ENCODE results near the gene OTUD5.

Gene OTUD5

DNA sequence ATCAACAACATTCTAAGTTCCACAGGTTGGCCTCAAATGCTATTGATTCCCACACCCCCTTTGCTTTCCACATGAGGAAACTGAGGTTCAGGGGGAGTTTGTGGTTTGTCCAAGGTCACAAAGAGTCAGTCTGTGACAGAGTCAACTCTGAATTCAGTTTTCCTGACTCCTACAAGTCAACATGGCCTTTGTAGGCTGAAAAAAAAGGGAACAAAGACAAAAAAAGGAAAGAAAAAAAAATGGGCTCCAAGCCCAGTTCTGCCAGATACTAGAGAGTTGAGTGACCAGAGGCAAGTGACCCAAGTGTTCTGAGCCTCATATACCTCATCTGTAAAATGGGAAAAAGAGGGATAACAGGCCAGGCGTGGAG lies 22.1 kb downstream of the OTUD5 start:
- Mint-ChIP-seq H3K36me3 (ENCODE audit: low read depth) (peaks cover 41% of the 10 kb centered on the region), H3K27me3 (ENCODE audit: low read depth) (no peaks in the 10 kb centered on the region), H3K4me1 (ENCODE audit: low read depth) (peaks cover 54% of the 10 kb centered on the region)

GRCh38 chrX:48934581-48935300 lies 22.7 kb downstream of the OTUD5 start:
- Mint-ChIP-seq H3K27me3 (ENCODE audit: low read depth) (no peaks in the 10 kb centered on the region), H3K36me3 (ENCODE audit: low read depth) (peaks cover 44% of the 10 kb centered on the region), H3K4me1 (ENCODE audit: low read depth) (peaks cover 52% of the 10 kb centered on the region), H3K9me3 (no peaks in the 10 kb centered on the region), H3K4me3 (peak overlapping the region; percentile 38), H3K27ac (peak overlapping the region; percentile 80)

More for the DNA sequence above, 22.1 kb downstream of the OTUD5 start:
- H3K9me3 Mint-ChIP-seq, result no peaks in the 10 kb centered on the region
- peak overlapping the region; percentile 80 for H3K27ac Mint-ChIP-seq
- peak overlapping the region; percentile 38 for H3K4me3 Mint-ChIP-seq

DNA sequence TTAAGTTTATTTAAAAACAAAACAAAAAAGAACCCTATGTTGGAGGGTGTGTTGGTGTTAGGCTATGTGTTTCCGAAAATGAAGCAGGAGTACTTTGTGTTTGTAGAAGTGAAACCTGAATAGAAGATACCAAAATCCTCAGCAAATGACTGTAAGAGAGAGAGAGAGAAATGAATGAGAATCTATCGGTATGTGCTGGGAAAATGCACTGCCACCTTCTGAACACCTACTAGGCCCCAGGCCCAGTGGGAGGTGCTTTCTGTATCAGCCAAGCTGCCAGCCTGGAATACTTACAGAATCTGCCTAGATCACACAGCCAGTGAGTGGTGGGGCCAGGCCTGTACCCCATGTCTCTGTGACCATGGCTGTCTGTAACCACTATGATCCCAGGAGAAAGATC lies 23.6 kb downstream of the OTUD5 start:
- Mint-ChIP-seq H3K4me1 (ENCODE audit: low read depth) (peaks cover 42% of the 10 kb centered on the region), H3K27ac (peak overlapping the region; percentile 80), H3K27me3 (ENCODE audit: low read depth) (no peaks in the 10 kb centered on the region), H3K36me3 (ENCODE audit: low read depth) (peaks cover 44% of the 10 kb centered on the region), H3K4me3 (peak overlapping the region; percentile 48), H3K9me3 (no peaks in the 10 kb centered on the region)

DNA sequence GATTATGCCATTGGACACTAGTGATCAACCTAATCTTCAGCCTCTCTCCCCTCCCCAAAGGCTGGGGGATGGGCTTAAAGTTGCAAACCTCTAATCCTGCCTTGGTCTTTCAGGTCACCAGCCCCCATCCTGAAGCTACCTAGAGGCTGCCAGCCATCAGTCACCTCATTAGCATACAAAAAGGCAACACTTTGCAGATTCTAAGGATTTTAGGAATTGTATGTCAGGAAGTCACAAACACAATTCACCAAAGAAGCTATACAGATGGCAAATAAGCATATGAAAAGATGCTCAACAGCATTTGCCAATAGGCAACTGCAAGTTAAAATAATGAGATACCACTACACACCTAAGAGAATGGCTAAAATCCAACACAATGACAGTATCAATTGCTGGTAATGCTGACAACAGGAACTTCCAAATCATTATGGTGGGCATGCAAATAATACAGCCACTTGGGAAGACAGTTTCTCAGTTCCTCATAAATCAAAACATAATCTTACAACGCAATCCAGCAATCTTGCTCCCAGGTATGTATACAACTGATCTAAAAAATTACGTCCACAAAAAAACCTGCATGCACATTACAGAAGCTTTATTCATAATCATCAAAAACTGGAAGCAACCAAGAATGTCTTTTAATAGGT lies 29.5 kb downstream of the OTUD5 start:
- H3K36me3 Mint-ChIP-seq (ENCODE audit: low read depth), result peaks cover 25% of the 10 kb centered on the region
- H3K27me3 Mint-ChIP-seq (ENCODE audit: low read depth), result no peaks in the 10 kb centered on the region
- H3K4me3 Mint-ChIP-seq, result no peak overlapping the region
- no peaks in the 10 kb centered on the region for H3K9me3 Mint-ChIP-seq
- H3K27ac Mint-ChIP-seq, result no peak overlapping the region
- peaks cover 22% of the 10 kb centered on the region for H3K4me1 Mint-ChIP-seq (ENCODE audit: low read depth)

- Mint-ChIP-seq H3K4me3 (no peak overlapping the region), H3K9me3 (no peaks in the 10 kb centered on the region), H3K27me3 (ENCODE audit: low read depth) (no peaks in the 10 kb centered on the region), H3K36me3 (ENCODE audit: low read depth) (peaks cover 26% of the 10 kb centered on the region), H3K27ac (no peak overlapping the region), H3K4me1 (ENCODE audit: low read depth) (peaks cover 25% of the 10 kb centered on the region)
Observed at GRCh38 chrX:48927123-48927522, 30.3 kb downstream of the OTUD5 start.

DNA sequence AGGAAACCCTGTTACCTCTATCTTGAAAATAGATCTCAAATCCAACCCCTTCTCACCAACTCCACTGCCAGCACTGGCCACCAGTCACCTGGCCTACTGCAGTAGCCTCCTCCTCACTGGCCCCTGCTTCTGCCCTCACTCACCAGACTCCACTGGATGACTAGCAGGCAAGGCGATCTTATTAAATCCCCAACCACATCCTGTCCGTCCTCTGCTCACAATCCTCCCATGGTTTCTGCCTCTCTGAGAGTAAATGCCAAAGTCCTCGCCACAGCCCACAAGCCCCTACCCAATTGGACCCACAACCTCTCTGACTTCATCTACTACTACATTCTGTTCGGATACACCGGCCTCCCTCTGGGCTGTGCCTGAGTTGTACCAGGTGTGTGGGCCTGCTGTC lies 33.1 kb downstream of the OTUD5 start:
- Mint-ChIP-seq H3K27ac (peak overlapping the region; percentile 68), H3K4me3 (no peak overlapping the region), H3K36me3 (ENCODE audit: low read depth) (peaks cover 30% of the 10 kb centered on the region), H3K9me3 (no peaks in the 10 kb centered on the region), H3K4me1 (ENCODE audit: low read depth) (peaks cover 38% of the 10 kb centered on the region), H3K27me3 (ENCODE audit: low read depth) (no peaks in the 10 kb centered on the region)

GRCh38 chrX:48923771-48924170 lies 33.6 kb downstream of the OTUD5 start:
- Mint-ChIP-seq H3K27me3 (ENCODE audit: low read depth) (no peaks in the 10 kb centered on the region), H3K36me3 (ENCODE audit: low read depth) (peaks cover 30% of the 10 kb centered on the region), H3K9me3 (no peaks in the 10 kb centered on the region), H3K4me3 (no peak overlapping the region), H3K27ac (no peak overlapping the region), H3K4me1 (ENCODE audit: low read depth) (peaks cover 39% of the 10 kb centered on the region)

DNA sequence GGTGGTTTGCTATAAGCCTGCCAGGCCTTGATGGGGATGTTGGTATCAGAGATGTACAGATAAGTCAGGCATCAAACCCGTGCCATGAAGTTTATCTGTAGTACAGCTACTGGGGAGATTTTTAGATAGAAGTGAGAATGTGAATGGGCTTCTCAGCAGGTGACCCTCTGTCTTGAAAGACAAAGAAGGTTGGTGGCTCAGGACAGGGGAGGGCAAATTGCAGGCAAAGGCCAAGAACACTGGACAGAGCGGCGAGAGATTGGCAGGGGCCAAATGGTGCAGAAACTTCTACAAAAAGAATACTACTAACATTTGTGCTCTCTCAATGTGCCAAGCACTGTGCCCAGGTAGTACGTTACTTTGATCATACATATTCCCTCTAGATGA lies 36.7 kb downstream of the OTUD5 start:
- Mint-ChIP-seq H3K4me3 (peak overlapping the region; percentile 98), H3K27ac (peak overlapping the region; percentile 95), H3K27me3 (ENCODE audit: low read depth) (no peaks in the 10 kb centered on the region), H3K36me3 (ENCODE audit: low read depth) (peaks cover 48% of the 10 kb centered on the region), H3K4me1 (ENCODE audit: low read depth) (peaks cover 34% of the 10 kb centered on the region), H3K9me3 (no peaks in the 10 kb centered on the region)

GRCh38 chrX:48919947-48920717 lies 37.3 kb downstream of the OTUD5 start:
- Mint-ChIP-seq H3K4me1 (ENCODE audit: low read depth) (peaks cover 32% of the 10 kb centered on the region), H3K9me3 (no peaks in the 10 kb centered on the region), H3K36me3 (ENCODE audit: low read depth) (peaks cover 52% of the 10 kb centered on the region), H3K27ac (peak overlapping the region; percentile 95), H3K27me3 (ENCODE audit: low read depth) (no peaks in the 10 kb centered on the region), H3K4me3 (peak overlapping the region; percentile 98)

- H3K27ac Mint-ChIP-seq, result peak overlapping the region; percentile 95
- peak overlapping the region; percentile 98 for H3K4me3 Mint-ChIP-seq
- H3K36me3 Mint-ChIP-seq (ENCODE audit: low read depth), result peaks cover 57% of the 10 kb centered on the region
- no peaks in the 10 kb centered on the region for H3K27me3 Mint-ChIP-seq (ENCODE audit: low read depth)
- no peaks in the 10 kb centered on the region for H3K9me3 Mint-ChIP-seq
- peaks cover 36% of the 10 kb centered on the region for H3K4me1 Mint-ChIP-seq (ENCODE audit: low read depth)
Observed at GRCh38 chrX:48919360-48919841, 38.0 kb downstream of the OTUD5 start.

DNA sequence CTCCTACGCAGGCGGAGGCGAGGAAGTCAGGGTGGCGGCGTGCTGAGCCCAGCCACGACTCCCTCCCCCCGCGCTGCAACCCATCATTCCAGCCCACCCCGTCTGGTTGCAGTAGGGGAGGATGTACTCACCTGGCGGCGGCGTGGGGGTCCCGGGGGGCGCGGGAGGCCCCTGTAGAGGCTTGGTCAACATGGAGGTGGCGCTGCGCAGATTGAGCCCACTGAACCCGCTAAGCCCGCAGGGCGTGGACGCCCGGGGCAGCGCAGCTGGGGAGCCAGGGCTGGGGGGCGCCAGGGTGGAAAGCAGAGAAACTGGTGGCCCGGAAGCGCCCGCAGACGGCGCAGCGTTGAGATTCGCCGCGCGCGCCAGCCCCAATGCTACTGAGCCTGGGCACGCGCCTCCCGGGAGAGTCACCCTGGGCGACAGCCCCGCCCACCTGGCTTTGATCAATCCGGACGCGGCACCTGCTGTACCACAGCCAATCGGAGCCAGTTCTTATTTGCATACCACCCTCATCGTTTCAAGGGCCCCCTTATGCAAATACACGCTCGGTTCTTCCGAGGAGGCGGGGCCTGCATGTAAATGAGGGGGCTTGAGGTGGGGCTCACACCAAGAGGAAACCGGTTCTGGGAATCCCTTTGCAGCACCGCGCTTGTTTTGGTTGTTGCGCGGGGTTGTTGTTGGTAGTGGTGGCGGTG lies 38.6 kb downstream of the OTUD5 start, which contains the start of gene PIM2:
TSS of gene PIM2 (minus strand) at position 382 of the 698 bp plus-strand sequence. CDS start at position 192, 190 bp downstream.
- Mint-ChIP-seq H3K27me3 (ENCODE audit: low read depth) (no peaks in the 10 kb centered on the region), H3K36me3 (ENCODE audit: low read depth) (peaks cover 57% of the 10 kb centered on the region), H3K4me3 (peak within 1 kb of the TSS; percentile 98), H3K4me1 (ENCODE audit: low read depth) (peaks cover 35% of the 10 kb centered on the region), H3K9me3 (no peaks in the 10 kb centered on the region), H3K27ac (peak within 1 kb of the TSS; percentile 96)

DNA sequence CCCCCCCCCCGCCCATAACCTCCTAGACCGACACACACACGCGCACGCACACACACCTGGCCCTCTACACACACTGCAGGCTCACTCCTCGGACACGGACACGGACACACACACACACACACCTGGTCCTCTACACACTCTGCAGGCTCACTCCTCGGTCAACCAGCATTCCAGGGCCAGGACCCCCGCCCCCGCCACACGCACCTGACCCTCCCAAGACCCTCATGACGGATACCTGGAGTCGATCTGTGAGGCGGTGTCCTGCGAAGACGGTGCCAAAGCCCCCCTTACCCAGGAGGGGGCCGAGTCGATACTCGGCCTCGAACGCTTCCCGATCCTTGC lies 39.1 kb downstream of the OTUD5 start:
- Mint-ChIP-seq H3K4me3 (peak overlapping the region; percentile 98), H3K36me3 (ENCODE audit: low read depth) (peaks cover 61% of the 10 kb centered on the region), H3K4me1 (ENCODE audit: low read depth) (peaks cover 35% of the 10 kb centered on the region), H3K9me3 (no peaks in the 10 kb centered on the region), H3K27ac (peak overlapping the region; percentile 95), H3K27me3 (ENCODE audit: low read depth) (no peaks in the 10 kb centered on the region)

DNA sequence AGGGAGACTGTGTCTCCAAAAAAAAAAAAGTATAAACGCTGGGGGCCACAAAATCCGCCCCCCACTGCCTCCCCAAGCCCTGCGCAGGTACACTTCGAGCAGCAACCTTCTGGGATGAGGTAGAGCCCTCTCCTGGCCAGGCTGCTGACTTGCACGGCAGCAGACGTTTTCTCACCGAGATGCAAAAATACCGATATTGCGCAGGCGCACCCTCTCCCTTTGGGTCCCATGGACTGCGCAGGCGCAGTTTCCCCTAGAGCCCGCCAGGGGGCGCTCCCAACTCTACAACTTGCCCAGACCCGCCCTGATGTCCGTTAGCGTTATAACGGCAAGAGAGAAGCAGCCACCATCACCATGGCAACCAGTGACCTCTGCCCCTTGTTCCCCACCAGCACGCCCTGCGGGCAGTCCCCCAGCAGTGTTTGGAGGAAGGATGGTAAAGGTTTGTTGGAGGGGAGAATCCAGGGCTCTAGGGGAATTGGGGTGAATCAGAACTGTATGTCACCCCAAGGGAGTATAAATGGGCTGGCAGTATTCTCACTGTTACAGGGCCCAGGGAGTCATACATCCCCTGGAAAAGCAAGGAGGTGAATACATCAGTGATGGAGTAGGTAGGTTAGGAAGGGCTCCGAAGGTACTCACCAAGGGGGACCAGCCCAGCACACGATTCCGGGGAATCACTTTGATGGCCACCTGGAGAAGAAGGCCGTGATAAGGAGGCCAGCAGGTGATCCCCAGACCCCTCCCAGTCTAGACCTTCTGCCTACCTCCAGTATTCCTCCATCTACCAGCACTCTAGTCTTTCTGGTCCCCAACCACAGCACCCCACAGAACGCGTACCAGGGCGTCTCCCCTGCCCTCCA lies 40.0 kb downstream of the OTUD5 start:
- Mint-ChIP-seq H3K4me1 (ENCODE audit: low read depth) (peaks cover 33% of the 10 kb centered on the region), H3K27me3 (ENCODE audit: low read depth) (no peaks in the 10 kb centered on the region), H3K36me3 (ENCODE audit: low read depth) (peaks cover 60% of the 10 kb centered on the region), H3K9me3 (no peaks in the 10 kb centered on the region), H3K4me3 (peak overlapping the region; percentile 98), H3K27ac (peak overlapping the region; percentile 96)

All from T-helper 1 cell treated with Interleukin-12 subunit alpha and Interleukin-12 subunit beta and Interleukin-4 antibody, amounts not matched to agents 30 μg/mL and 1 μg/mL, for 36 hours (primary cell).